HG02970 (cell line): ENCODE measurements around the gene DOP1A.

Source experiments
- ATAC-seq: cut with Tn5 transposase; IDR thresholded peaks from one replicate; pipeline ENCODE4 v1.9.1; 2021; ENCODE audit warnings: mild to moderate bottlenecking, moderate library complexity, moderate number of reproducible peaks; ENCODE audit not compliant: unreplicated experiment, low FRiP score

DOP1A gene, protein sequence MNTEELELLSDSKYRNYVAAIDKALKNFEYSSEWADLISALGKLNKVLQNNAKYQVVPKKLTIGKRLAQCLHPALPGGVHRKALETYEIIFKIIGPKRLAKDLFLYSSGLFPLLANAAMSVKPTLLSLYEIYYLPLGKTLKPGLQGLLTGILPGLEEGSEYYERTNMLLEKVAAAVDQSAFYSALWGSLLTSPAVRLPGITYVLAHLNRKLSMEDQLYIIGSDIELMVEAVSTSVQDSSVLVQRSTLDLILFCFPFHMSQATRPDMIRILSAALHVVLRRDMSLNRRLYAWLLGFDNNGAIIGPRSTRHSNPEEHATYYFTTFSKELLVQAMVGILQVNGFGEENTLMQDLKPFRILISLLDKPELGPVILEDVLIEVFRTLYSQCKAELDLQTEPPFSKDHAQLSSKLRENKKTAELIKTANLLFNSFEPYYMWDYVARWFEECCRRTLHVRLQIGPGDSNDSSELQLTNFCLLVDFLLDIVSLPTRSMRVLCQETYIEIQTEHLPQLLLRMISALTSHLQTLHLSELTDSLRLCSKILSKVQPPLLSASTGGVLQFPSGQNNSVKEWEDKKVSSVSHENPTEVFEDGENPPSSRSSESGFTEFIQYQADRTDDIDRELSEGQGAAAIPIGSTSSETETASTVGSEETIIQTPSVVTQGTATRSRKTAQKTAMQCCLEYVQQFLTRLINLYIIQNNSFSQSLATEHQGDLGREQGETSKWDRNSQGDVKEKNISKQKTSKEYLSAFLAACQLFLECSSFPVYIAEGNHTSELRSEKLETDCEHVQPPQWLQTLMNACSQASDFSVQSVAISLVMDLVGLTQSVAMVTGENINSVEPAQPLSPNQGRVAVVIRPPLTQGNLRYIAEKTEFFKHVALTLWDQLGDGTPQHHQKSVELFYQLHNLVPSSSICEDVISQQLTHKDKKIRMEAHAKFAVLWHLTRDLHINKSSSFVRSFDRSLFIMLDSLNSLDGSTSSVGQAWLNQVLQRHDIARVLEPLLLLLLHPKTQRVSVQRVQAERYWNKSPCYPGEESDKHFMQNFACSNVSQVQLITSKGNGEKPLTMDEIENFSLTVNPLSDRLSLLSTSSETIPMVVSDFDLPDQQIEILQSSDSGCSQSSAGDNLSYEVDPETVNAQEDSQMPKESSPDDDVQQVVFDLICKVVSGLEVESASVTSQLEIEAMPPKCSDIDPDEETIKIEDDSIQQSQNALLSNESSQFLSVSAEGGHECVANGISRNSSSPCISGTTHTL (N-terminal part only)

DNA sequence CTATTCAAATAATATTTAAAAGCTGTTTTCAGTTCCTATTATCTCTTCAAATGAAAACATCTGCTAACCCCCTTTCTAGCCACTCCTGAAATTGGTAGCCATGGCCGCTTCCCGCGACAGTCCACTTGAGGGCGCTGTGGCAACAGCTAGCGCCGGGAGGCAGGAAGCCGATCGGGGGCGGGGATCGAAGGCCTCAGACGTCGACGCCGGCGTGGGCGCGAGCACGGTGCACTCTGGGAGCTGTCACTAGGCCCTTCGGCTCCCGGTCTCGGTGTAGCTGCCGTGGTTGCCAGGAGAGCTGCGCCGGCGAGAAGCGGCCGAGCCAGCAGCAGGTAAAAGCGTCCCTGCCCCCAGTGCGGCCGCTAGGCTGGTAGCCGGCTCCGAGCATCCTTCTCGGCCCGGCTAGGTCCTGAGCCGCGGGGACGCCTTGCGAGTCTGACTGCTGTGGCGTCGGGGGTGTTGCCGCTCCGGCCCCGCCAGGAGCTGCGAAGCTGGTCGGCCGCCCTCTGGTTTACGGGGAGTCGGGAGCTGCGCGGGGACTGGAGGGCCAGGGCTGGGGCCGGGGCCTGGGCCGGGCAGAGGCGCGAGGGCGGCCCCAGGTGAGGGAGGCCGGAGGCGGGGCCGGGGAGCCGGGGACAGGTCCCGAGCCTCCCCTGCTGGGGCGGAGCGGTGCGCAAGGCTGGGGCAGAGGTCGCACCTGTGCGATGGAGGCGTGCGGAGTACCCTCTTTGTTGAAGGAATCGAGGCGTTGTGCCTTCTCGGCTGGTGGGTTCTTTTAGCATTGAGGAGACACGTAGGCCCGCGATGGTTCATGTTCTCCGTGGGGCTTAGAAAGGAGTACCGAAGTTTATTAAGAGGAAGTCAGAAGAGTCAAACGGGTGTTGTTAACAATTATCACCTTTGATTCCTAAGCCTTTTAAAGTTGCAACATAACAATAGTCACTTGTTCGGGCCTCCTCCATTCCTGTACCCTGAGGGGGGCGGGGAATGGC lies at the start of gene DOP1A:
Gene DOP1A, plus strand, starts transcription at position 224 of the 992 bp plus-strand sequence. CDS start 29,307 bp downstream, outside the sequence.
- ATAC-seq = peak; percentile 86

DNA sequence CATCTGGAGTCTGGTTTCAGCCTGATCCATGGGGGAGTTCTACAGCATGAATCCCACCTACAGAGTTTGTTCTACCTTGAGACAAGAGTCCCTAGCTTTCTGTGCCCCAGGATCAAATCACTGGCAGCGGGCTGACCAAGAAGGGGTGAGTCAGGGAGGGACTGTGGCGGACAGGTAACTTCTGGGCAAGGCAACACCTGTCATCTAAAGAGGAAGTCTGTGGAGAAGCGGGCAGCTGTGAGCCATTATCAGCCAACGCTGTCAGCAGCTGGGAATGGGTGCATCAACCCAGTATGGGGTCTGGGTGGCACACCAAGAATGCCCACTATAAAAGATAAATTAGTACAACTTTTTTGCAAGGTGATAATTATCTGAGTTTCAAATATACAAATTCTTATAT lies 47.7 kb upstream of the DOP1A start:
- no peak for ATAC-seq

DNA sequence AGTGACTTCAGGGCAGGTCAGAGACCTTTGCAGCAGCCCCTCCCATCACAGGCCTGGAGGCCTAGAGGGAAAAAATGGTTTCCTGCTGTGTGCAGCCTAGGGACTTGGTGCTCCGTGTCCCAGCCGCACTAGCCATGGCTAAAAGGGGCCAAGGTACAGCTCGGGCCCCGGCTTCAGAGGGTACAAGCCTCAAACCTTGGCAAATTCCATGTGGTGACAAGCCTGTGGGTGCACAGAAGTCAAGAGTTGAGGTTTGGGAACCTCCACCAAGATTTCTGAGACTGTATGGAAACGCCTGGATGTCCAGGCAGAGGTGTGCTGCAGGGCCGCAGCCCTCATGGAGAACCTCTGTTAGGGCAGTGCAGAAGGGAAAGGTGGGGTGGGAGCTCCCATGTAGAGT lies 35.8 kb upstream of the DOP1A start:
- no peak for ATAC-seq

DNA sequence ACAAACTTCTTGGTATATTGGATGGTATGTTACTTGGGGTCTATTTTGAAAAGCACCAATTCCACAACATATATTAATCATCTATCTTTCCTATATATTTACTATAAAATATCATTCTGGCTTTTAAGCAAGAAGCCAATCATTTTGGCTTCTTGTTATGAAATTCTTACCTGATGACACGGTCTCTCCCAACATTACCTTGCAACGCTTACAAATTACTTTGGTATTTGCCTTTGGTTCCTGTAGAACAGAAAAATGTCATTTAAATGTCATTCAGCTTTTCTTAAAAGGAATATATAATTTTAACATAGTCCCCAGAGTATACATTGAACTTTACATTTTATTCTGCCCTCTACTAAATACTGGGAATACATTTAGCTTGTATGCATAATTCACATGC lies 29.2 kb upstream of the DOP1A start:
- no peak for ATAC-seq

DNA sequence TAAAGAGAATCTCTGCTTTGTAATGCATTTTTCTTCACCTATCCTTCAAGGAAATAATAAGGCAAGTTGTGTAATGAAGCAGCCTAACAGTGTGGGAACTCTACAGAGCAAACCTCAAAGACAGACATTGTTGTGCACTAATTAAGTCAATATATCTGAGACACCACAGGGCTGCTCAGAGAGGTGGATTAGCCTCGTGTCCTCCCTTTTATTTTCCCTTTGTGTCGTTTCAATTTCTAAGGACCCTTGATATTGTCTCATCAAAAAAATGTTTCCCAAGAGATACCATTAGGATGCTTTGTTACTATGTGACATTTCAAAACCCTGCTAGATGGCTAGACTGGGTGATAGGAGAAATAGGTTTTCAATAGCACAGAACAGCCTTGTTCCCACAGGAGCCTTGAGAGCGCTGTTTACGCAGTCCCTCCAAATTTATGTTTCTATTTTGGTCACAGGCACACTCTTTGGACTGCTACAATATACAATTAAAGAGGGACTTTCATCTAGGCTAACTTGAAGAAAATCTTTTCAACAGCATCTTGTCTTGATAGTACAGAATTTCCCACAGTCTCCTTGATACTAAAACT lies 24.9 kb upstream of the DOP1A start:
- ATAC-seq = no peak

DNA sequence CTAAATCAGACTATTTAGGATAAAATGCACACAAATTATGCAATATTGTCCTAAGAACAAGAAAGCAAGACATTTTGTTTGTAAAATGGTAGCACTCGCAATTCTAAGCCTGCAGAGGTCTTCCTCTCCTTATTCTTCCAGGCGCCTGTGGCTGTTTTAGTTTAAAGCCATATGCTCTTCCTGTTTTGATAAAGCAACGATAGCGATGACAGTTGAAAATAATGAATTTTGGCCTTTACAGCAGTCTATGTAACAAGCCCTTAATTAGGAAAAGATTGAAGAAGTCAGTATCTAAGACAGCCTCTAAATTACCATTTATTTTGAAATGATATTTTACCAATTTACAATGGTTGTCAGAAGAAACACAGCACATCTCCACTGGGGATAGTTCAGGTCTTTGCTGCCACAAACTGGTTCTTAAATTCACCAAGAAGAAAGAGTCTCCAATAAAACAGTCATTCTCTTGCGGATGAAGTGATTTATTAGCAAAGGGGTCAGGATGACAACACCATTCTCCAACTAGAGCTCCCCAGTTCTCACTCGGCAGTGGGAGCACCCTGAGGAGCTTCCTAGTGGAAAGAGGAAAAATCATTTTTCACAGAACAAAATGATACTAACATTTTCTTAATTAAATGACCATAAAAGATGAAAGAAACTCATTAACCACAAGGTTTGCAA lies 23.2 kb upstream of the DOP1A start:
- no peak for ATAC-seq

DNA sequence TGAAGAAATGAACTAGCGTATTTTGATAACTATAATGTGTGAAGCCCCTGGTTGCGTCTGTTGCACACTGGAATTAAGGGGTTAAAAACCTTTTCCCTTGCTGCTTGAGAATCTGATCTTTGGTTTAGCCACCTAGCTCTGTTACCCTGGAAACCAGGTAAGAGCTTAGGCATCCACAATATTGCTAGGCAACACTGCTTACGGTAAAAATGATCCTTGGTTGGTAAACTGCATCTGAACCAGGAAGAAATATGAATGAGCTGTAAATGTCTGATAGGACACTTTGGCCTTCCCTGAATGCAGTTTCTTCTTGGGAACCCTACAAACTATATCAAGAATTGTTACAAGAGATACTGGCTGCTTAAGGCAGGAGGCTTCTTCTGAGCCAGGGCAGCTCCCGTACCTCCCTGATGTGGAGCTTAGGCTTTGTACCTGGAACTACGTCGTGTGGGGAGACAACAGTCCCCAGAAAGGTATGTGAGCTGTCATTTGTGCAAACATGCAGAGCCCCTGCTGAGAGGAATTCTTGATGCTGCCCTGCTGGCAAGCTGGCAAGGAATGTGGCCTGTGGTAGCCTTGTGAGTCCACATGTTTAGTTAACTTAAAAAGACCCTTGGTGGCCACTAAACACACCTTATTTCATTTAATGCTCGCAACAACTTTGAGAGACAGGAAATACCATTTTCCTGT lies 20.3 kb upstream of the DOP1A start:
- ATAC-seq = no peak

DNA sequence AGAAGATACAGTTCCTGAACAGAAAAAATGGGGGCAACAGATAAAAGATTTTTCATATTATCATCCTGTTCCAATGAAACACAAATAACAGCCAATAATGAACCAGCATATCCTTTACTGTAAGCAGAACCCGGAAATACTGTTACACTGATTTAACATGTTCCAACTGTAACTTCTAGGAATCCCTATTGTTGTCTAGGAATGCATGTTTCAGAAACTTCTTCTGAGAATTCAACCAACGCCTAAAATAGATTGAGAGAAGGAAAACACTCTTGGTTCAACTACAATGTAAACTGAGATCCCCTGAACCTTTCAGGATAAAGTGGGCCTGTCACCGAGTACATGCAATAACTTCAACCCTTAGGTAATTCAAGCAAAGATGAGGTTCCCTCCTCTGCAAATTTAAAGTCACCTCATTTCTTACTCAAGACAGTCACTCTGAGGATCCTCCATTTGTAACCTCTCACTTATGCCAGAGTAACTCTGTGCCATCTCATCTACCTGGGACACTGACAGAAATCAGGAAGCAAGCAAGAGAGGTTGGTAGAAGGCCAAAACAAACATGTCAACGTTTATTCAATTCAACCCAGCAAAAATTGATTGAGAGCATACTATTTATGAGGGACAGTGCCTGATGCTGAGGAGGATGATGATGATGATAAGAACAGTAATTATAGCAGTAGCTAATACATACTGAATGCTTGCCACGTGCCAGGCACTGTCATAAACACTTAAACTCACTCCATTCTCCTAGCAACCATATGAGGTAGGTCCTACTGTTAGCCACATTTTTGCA lies 15.9 kb upstream of the DOP1A start:
- no peak for ATAC-seq

DNA sequence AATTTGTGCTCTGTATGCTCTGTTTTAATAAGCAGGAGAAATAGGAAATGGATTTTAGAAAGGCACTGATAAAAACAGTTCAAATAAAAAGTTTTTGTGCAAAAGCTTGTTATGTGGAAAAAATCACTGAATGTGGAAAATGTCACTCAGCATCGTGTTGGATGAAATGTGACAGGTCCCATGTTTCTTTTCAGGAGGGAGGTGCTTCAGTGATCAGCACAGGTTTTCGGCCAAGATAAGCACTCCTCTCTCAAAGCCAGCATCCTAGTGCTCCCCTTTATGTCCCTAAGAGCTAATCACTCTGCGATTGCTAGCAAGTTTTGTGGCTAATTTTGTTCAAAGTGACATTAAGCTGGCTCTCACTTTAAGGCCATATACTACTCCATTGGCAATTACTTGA lies 13.8 kb upstream of the DOP1A start:
- no peak for ATAC-seq

DNA sequence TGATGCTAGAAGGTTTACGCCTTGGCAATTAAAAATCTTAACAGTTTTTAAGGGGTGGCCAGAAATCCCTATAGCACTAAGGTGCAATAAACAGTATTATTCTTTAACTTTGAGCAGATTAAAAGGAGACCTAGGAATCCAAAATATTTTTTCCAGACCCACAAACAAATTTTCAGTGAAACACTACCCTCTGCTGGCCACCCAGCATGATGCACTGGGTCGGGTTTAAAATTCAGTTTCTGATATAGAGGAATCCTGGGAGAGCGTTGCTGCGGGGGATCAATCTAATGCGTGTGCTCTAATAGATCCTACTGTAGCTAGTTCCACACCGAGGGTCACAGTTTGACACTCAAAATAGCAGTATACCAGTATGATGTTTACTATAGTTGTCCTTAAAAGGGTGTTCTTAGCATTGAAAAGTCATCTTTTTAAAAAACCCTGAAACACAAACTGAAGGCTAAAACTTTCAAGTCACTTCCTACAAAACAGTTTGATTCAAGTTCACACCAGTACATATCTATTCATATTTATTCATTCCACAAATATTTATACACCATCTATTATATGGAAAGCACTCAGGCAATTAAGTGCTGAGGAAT lies 12.0 kb upstream of the DOP1A start:
- no peak for ATAC-seq

DNA sequence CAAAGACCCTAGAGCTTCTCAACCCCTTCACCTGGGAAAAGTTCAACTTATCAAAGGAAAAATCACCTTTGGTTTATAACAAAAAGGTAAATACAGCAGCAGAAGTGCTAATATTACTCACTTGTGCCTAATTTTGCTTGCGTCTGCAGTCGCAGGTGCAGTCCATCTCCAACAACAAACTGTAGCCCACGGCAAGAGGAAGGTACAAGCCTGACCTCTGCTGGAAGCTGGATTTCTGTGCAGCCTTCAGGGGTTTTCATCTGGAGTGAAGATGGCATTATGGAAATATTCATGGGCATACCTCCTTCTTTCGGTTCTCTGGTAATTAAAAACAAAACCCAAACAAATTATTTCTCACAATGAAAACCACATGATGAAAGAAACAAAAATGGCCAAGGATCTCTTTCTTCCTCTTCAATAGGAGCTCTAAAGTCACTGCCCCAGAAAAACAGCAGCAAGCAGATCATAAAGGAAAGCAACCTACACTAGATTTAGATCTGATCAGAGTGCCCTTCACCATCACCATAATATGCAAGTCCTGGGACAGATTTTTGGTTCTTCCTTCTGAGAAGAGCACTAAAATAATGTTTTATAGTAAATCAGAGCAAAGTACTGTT lies 9.7 kb upstream of the DOP1A start:
- ATAC-seq = no peak

DNA sequence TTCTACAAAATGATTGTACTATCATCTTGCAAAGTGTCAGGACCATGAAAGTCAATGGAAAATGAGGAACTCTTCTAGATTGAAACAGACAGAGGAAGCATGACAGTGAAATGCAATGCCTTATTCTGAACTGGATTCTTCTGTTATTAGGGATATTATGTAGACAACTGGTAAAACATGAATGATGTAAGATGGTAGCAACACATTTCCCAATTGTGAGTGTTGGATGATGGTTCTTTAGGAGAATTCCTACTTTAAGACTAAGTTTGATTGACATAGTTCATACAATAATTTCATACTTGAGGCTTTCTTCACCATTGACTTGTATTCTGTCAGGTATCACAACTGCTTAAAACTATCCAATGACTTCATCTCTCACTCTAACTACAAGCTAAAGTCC lies 6.3 kb upstream of the DOP1A start:
- no peak for ATAC-seq

DNA sequence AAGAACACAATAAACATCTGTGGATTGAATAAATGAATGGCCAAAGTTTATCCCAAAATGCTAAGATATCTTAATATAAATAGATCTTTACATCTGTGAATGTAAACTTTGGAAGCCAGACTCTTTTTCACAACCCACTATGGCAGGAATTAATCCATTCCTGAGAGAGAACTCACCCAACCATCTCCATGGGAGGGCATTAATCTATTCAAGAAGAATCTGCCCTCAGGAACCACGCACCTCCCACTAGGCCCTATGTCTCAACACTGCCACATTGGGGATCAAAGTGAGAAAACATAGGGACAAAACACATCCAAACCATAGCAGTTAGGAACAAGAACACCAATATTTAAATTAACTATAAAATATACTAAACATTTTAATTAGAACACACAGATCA lies 5.2 kb upstream of the DOP1A start:
- no peak for ATAC-seq

DNA sequence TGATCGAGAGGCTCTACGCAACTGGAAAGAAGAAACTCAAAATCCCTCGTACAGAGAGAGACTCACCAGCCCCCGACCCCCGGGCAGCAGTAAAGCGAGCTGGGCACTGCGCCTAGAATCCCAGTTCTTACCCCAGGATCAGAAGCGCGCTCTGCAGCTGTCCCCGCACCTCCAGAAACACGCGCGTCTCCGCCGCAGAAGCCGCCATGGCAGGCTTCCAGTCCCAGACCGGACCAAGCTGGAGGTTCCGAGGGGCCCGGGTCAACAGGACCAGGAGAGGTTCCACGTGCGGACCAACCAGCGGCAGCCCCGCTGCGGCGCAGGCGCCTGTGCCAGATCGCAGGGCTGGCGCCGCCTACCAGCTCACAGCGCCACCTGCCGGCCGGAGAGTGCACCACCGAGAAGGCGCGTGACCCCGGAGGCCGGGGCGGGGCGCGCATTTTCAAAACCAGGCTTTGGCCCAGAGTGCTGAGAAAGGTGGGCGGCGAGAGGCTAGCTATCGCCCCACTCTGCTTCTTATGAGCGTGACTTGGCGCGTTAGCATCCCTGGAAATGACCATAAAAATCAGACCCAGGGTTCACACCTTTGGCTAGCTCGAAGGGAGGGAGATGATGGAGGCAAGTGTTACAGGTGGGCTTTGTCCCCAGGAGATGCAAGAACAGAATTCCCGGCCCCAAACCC lies 1.8 kb upstream of the DOP1A start, which contains the start of gene UBE3D:
Gene UBE3D, minus strand, starts transcription at position 331 of the 682 bp plus-strand sequence. Its CDS starts 123 bp downstream, at position 208.
- peak; percentile 68 for ATAC-seq

DNA sequence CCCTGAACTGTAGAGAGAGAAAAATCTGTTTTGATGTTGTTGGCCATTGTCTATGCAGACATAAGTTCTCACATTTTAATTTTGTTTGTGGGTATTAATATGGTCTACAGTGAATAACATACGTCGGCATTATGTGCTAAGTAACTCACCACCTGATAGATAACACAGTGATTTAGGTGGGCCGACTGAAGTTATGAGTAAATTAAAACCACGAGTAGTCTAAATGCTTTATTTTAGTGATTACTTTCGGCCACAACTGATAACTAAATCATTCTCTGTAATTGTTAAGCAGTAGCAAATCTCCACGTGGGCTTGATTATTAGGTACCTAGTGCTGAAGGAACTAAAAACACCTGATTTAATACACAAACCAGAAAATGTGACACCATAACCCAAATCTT lies 1.1 kb downstream of the DOP1A start:
- no peak for ATAC-seq

DNA sequence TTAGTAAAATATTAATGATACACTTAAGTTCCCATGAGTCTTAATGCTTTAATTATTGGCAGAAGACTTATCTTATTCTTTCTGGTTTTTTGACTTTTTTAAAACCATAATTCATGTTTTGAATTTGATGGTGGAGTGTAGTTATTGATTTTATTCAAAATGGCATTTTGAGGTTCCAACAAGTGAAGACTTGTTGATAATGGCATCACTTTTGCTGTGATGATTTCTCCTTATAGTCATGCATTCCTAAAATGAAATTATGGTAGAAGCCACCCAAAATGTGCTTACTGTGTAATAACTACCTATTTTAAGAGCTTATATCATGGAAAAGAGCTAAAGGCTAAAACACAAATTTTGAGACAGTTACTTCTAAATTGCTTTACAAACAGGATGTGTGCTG lies 2.2 kb downstream of the DOP1A start:
- no peak for ATAC-seq
